ENCODE data around the gene PTGFR. TPM values are rescaled to one million over a fixed set of nuclear protein-coding genes. Genes with fewer than 3 reads are reported as not detected.

The PTGFR gene
- polyA plus RNA-seq, 1 donor (not counting 4 experiments of a cell fraction or from before 2014, with no cell fraction given), result not detected

- Histone ChIP-seq H3K4me1 (ENCODE audit: control insufficient read depth, extremely low read depth, insufficient read depth, low read length) (no peaks in the 10 kb centered on the region), H3K27ac (ENCODE audit: control insufficient read depth, insufficient read depth, low read length) (no peak overlapping the region), H3K9ac (ENCODE audit: control insufficient read depth, extremely low read depth, insufficient read depth, low read length) (no peak overlapping the region), H3K27me3 (ENCODE audit: control insufficient read depth, extremely low read depth, insufficient read depth, low read length) (no peaks in the 10 kb centered on the region), H3K79me2 (ENCODE audit: control insufficient read depth, insufficient read depth, low read length) (no peaks in the 10 kb centered on the region), H3K9me1 (ENCODE audit: control insufficient read depth, extremely low read depth, insufficient read depth, low read length) (no peaks in the 10 kb centered on the region), H2AFZ (ENCODE audit: control insufficient read depth, low read length) (no peak overlapping the region), H3K36me3 (ENCODE audit: control insufficient read depth in 2 of 2, extremely low read depth in 1 of 2, insufficient read depth in 2 of 2, low read length in 2 of 2) (no peaks in the 10 kb centered on the region), H3K4me3 (ENCODE audit: control insufficient read depth in 2 of 3, extremely low read depth in 1 of 3, insufficient read depth in 2 of 3, low read depth in 1 of 3, low read length in 3 of 3) (no peak overlapping the region), H3K4me2 (ENCODE audit: control insufficient read depth, extremely low read depth, insufficient read depth, low read depth, low read length) (no peak overlapping the region), H4K20me1 (ENCODE audit: control insufficient read depth, extremely low read depth, insufficient read depth, low read length) (no peaks in the 10 kb centered on the region), H3K9me3 (ENCODE audit: control insufficient read depth, low read depth, low read length) (no peaks in the 10 kb centered on the region)
- dilution Hi-C loops (cut with MboI; ENCODE audit: extremely low pct_ligation_motif_present, low sequenced_read_pairs), result no loop called here
- no peak for FAIRE-seq
- DNase-seq (ENCODE audit: low read depth, low spot score), result no peak
- TF ChIP-seq EZH2 (IDR thresholded peaks at IDR 0.05; ENCODE audit: low read length) (no peak), CTCF (optimal IDR thresholded peaks at IDR 0.05 in 1 of 3, IDR thresholded peaks at IDR 0.05 in 1 of 3, conservative IDR thresholded peaks at IDR 0.05 in 1 of 3; ENCODE audit: extremely low read depth in 1 of 3, insufficient read depth in 2 of 3, low read length in 3 of 3) (no peak)
Observed at GRCh38 chr1:78536427-78536826, 45.7 kb downstream of the PTGFR start.

- Histone ChIP-seq H3K9ac (ENCODE audit: control insufficient read depth, extremely low read depth, insufficient read depth, low read length) (no peak overlapping the region), H2AFZ (ENCODE audit: control insufficient read depth, low read length) (no peak overlapping the region), H3K4me3 (ENCODE audit: control insufficient read depth in 2 of 3, extremely low read depth in 1 of 3, insufficient read depth in 2 of 3, low read depth in 1 of 3, low read length in 3 of 3) (no peak overlapping the region), H3K4me1 (ENCODE audit: control insufficient read depth, extremely low read depth, insufficient read depth, low read length) (no peaks in the 10 kb centered on the region), H3K36me3 (ENCODE audit: control insufficient read depth in 2 of 2, extremely low read depth in 1 of 2, insufficient read depth in 2 of 2, low read length in 2 of 2) (no peaks in the 10 kb centered on the region), H3K79me2 (ENCODE audit: control insufficient read depth, insufficient read depth, low read length) (no peaks in the 10 kb centered on the region), H4K20me1 (ENCODE audit: control insufficient read depth, extremely low read depth, insufficient read depth, low read length) (no peaks in the 10 kb centered on the region), H3K27me3 (ENCODE audit: control insufficient read depth, extremely low read depth, insufficient read depth, low read length) (no peaks in the 10 kb centered on the region), H3K9me1 (ENCODE audit: control insufficient read depth, extremely low read depth, insufficient read depth, low read length) (no peaks in the 10 kb centered on the region), H3K4me2 (ENCODE audit: control insufficient read depth, extremely low read depth, insufficient read depth, low read depth, low read length) (no peak overlapping the region), H3K9me3 (ENCODE audit: control insufficient read depth, low read depth, low read length) (no peaks in the 10 kb centered on the region), H3K27ac (ENCODE audit: control insufficient read depth, insufficient read depth, low read length) (no peak overlapping the region)
- dilution Hi-C loops (cut with MboI; ENCODE audit: extremely low pct_ligation_motif_present, low sequenced_read_pairs), result no loop called here
- TF ChIP-seq EZH2 (IDR thresholded peaks at IDR 0.05; ENCODE audit: low read length) (no peak), CTCF (optimal IDR thresholded peaks at IDR 0.05 in 1 of 3, IDR thresholded peaks at IDR 0.05 in 1 of 3, conservative IDR thresholded peaks at IDR 0.05 in 1 of 3; ENCODE audit: extremely low read depth in 1 of 3, insufficient read depth in 2 of 3, low read length in 3 of 3) (no peak)
- FAIRE-seq (no peak), DNase-seq (ENCODE audit: low read depth, low spot score) (no peak)
Observed at GRCh38 chr1:78540048-78540447, 49.3 kb downstream of the PTGFR start.
